Upper lobe of left lung (tissue), 4 donors: ENCODE data around the gene ADCY5.

ENCODE experiments used
- EP300 ChIP-seq, 4 donors: sonication (generic); formaldehyde crosslinking; IDR thresholded peaks; one replicate each; pipeline ENCODE4 v1.5.1; 2017; ENCODE audit warnings: antibody characterized with exemption in 4 of 4, control low read depth in 2 of 4
- POLR2A ChIP-seq, 4 donors: fragments of 450-650 bp; IDR thresholded peaks; one replicate each; pipeline ENCODE4 v1.5.1; 2016 to 2017; ENCODE audit warnings: antibody characterized with exemption in 4 of 4, mild to moderate bottlenecking in 2 of 4
- POLR2AphosphoS5 ChIP-seq, 2 donors: sonication (generic); formaldehyde crosslinking; IDR thresholded peaks; one replicate each; pipeline ENCODE4 v1.5.1; 2017; ENCODE audit warnings: antibody characterized with exemption in 2 of 2
- TF ChIP-seq, protein P1 (sequence below), 6 experiments: fragments of 450-650 bp in 4 of 6; fragments of 200-600 bp in 2 of 6; sonication (generic) in 2 of 6; IDR thresholded peaks; one replicate each; pipeline ENCODE4 v1.5.1; 2016 to 2019; ENCODE audit warnings: antibody characterized with exemption in 6 of 6

DNA sequence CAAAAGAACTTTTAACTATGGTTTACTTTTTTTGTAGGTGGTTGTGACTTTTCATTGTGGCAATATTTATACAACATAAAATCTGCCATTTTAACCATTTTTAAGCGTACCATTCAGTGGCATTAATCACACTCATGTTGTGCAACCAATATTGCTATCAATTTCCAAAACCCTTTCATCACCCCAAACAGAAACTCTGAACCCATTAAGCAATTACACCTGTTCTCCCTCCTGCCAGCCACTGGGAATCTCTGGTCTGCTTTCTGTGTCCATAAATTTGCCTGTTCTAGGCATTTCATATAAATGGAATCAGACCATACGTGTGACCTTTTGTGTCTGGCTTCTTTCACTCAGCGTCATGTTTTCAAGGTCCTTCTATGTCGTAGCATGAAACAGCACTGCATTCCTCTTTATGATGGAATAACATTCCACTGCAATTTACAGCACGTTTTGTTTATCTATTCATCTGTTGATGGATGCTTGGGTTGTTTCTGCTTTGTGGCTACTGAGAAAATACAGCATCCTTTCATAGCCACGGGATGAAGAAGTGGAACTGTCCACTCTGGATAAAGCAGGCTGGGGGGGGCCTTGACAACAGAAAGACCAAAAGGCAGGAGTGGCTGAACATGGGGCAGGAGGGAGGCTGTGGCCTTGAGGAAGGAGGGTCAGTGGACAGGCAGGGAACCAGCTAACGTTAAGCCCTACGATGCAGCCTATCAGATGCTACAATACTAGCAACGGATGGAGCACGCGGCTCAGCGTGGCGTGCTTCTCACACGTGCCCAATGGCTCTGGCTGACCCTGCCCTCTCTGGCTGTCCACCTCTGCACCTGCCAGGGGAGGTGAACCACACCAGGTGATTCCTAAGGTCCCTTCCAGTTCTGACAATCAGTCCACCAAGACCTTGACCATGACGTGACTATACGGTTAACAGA, 136.3 kb downstream of the ADCY5 start:
- TF ChIP-seq, protein P1, sequence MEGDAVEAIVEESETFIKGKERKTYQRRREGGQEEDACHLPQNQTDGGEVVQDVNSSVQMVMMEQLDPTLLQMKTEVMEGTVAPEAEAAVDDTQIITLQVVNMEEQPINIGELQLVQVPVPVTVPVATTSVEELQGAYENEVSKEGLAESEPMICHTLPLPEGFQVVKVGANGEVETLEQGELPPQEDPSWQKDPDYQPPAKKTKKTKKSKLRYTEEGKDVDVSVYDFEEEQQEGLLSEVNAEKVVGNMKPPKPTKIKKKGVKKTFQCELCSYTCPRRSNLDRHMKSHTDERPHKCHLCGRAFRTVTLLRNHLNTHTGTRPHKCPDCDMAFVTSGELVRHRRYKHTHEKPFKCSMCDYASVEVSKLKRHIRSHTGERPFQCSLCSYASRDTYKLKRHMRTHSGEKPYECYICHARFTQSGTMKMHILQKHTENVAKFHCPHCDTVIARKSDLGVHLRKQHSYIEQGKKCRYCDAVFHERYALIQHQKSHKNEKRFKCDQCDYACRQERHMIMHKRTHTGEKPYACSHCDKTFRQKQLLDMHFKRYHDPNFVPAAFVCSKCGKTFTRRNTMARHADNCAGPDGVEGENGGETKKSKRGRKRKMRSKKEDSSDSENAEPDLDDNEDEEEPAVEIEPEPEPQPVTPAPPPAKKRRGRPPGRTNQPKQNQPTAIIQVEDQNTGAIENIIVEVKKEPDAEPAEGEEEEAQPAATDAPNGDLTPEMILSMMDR (IDR thresholded peaks at IDR 0.05) = no peak
- TF ChIP-seq EP300 (IDR thresholded peaks at IDR 0.05) (no peak), POLR2AphosphoS5 (IDR thresholded peaks at IDR 0.05) (no peak), POLR2A (IDR thresholded peaks at IDR 0.05) (no peak)
